ENCODE results near the gene GIMAP6.
"Not testable (repeated sequence)": the region's sequence is repeated elsewhere in the genome, so short reads cannot be mapped to it uniquely, and the experiment has no call there.

Gene GIMAP6

GRCh38 chr7:150675714-150676113 lies 43.5 kb upstream of the GIMAP6 start:
- no peak overlapping the region for H3K4me2 ChIP-seq (ENCODE audit: low read length)
- H3K9me2 ChIP-seq (replicated peaks; ENCODE audit: control insufficient read depth, low read length): no peaks in the 10 kb centered on the region
- H3F3A ChIP-seq (ENCODE audit: control insufficient read depth, insufficient read depth): no peaks in the 10 kb centered on the region
- no peak overlapping the region for H3K4me3 ChIP-seq (ENCODE audit: low read length)
- H3K27ac ChIP-seq (ENCODE audit: low read depth, low read length): no peak overlapping the region
- H3K4me1 ChIP-seq (ENCODE audit: control insufficient read depth, low read length): no peaks in the 10 kb centered on the region
- no peaks in the 10 kb centered on the region for H3K79me2 ChIP-seq (ENCODE audit: control insufficient read depth, low read length)
- no peak for TF ChIP-seq EZH2phosphoT487 (IDR thresholded peaks at IDR 0.05; ENCODE audit: borderline replicate concordance, low read length)
- TF ChIP-seq CTCF (IDR thresholded peaks at IDR 0.05; ENCODE audit: low read depth, low read length, poor library complexity, severe bottlenecking): no peak
- H3K36me3 ChIP-seq (ENCODE audit: control insufficient read depth, low read length): no peaks in the 10 kb centered on the region
- peaks cover 3% of the 10 kb centered on the region; the same call in 1 of the 2 replicates for H3K9me3 ChIP-seq (ENCODE audit: control insufficient read depth, insufficient read depth, low read length)
- H4K20me1 ChIP-seq (ENCODE audit: control insufficient read depth, insufficient read depth, low read depth, low read length): no peaks in the 10 kb centered on the region
- H3K27me3 ChIP-seq (ENCODE audit: control insufficient read depth, low read length): no peaks in the 10 kb centered on the region

- not testable (repeated sequence) for H3K4me1 ChIP-seq (ENCODE audit: control insufficient read depth, low read length); H3K27ac ChIP-seq (ENCODE audit: low read depth, low read length); H3K4me3 ChIP-seq (ENCODE audit: low read length); H3K4me2 ChIP-seq (ENCODE audit: low read length); H3F3A ChIP-seq (ENCODE audit: control insufficient read depth, insufficient read depth); H3K36me3 ChIP-seq (ENCODE audit: control insufficient read depth, low read length); H4K20me1 ChIP-seq (ENCODE audit: control insufficient read depth, insufficient read depth, low read depth, low read length); H3K79me2 ChIP-seq (ENCODE audit: control insufficient read depth, low read length); H3K27me3 ChIP-seq (ENCODE audit: control insufficient read depth, low read length); H3K9me2 ChIP-seq (replicated peaks; ENCODE audit: control insufficient read depth, low read length); H3K9me3 ChIP-seq (ENCODE audit: control insufficient read depth, insufficient read depth, low read length)
These were observed 39.8 kb upstream of the GIMAP6 start for GRCh38 chr7:150671798-150672585.

- peaks cover 3% of the 10 kb centered on the region; the same call in 1 of the 2 replicates for H3K9me3 ChIP-seq (ENCODE audit: control insufficient read depth, insufficient read depth, low read length)
- no peak overlapping the region for H3K4me3 ChIP-seq (ENCODE audit: low read length)
- H3K36me3 ChIP-seq (ENCODE audit: control insufficient read depth, low read length): no peaks in the 10 kb centered on the region
- H3K4me1 ChIP-seq (ENCODE audit: control insufficient read depth, low read length): 0 out of 2 replicates have a peak, but pooled peaks cover 2% of the 10 kb centered on the region
- H3K9me2 ChIP-seq (replicated peaks; ENCODE audit: control insufficient read depth, low read length): no peaks in the 10 kb centered on the region
- no peaks in the 10 kb centered on the region for H3K79me2 ChIP-seq (ENCODE audit: control insufficient read depth, low read length)
- no peak overlapping the region for H3K27ac ChIP-seq (ENCODE audit: low read depth, low read length)
- no peak overlapping the region for H3K4me2 ChIP-seq (ENCODE audit: low read length)
- TF ChIP-seq CTCF (IDR thresholded peaks at IDR 0.05; ENCODE audit: low read depth, low read length, poor library complexity, severe bottlenecking) (no peak), EZH2phosphoT487 (IDR thresholded peaks at IDR 0.05; ENCODE audit: borderline replicate concordance, low read length) (no peak)
- no peaks in the 10 kb centered on the region for H4K20me1 ChIP-seq (ENCODE audit: control insufficient read depth, insufficient read depth, low read depth, low read length)
- no peaks in the 10 kb centered on the region for H3F3A ChIP-seq (ENCODE audit: control insufficient read depth, insufficient read depth)
- 0 out of 2 replicates have a peak, but pooled peaks cover 2% of the 10 kb centered on the region for H3K27me3 ChIP-seq (ENCODE audit: control insufficient read depth, low read length)
These were observed 36.8 kb upstream of the GIMAP6 start for GRCh38 chr7:150668977-150669376.

- Histone ChIP-seq H3K27ac (ENCODE audit: low read depth, low read length) (no peak overlapping the region), H3K79me2 (ENCODE audit: control insufficient read depth, low read length) (no peaks in the 10 kb centered on the region), H3K4me1 (ENCODE audit: control insufficient read depth, low read length) (0 out of 2 replicates have a peak, but pooled peaks cover 5% of the 10 kb centered on the region), H4K20me1 (ENCODE audit: control insufficient read depth, insufficient read depth, low read depth, low read length) (no peaks in the 10 kb centered on the region), H3F3A (ENCODE audit: control insufficient read depth, insufficient read depth) (no peaks in the 10 kb centered on the region), H3K36me3 (ENCODE audit: control insufficient read depth, low read length) (no peaks in the 10 kb centered on the region), H3K27me3 (ENCODE audit: control insufficient read depth, low read length) (0 out of 2 replicates have a peak, but pooled peaks cover 2% of the 10 kb centered on the region), H3K4me3 (ENCODE audit: low read length) (no peak overlapping the region), H3K4me2 (ENCODE audit: low read length) (no peak overlapping the region), H3K9me3 (ENCODE audit: control insufficient read depth, insufficient read depth, low read length) (peaks cover 3% of the 10 kb centered on the region; the same call in 1 of the 2 replicates), H3K9me2 (replicated peaks; ENCODE audit: control insufficient read depth, low read length) (no peaks in the 10 kb centered on the region)
- TF ChIP-seq EZH2phosphoT487 (IDR thresholded peaks at IDR 0.05; ENCODE audit: borderline replicate concordance, low read length) (no peak), CTCF (IDR thresholded peaks at IDR 0.05; ENCODE audit: low read depth, low read length, poor library complexity, severe bottlenecking) (no peak)
These were observed 36.3 kb upstream of the GIMAP6 start for GRCh38 chr7:150668472-150668911.

Data from DOHH2 (cell line).